Glutamatergic neuron (in vitro differentiated cells): Measurements from ENCODE around the gene WWOX. TPM values are rescaled to one million over a fixed set of nuclear protein-coding genes. Genes with fewer than 3 reads are reported as not detected.

Source experiments
- DNase-seq: peaks from one replicate; pipeline ENCODE4 v3.0.0; 2022
- H3K27ac Mint-ChIP-seq: one replicate; pipeline ENCODE4 v1.8.0; 2020; ENCODE audit warnings: mild to moderate bottlenecking, mixed read lengths, inconsistent platforms; ENCODE audit not compliant: unreplicated experiment
- H3K27me3 Mint-ChIP-seq: one replicate; pipeline ENCODE4 v1.8.0; 2020; ENCODE audit warnings: mild to moderate bottlenecking, moderate library complexity, mixed read lengths, inconsistent platforms; ENCODE audit not compliant: unreplicated experiment
- H3K36me3 Mint-ChIP-seq: one replicate; pipeline ENCODE4 v1.8.0; 2020; ENCODE audit warnings: mild to moderate bottlenecking, mixed read lengths, inconsistent platforms; ENCODE audit not compliant: unreplicated experiment
- H3K4me1 Mint-ChIP-seq: one replicate; pipeline ENCODE4 v1.8.0; 2020; ENCODE audit warnings: mild to moderate bottlenecking, low read depth, mixed read lengths, inconsistent platforms; ENCODE audit not compliant: unreplicated experiment
- H3K4me3 Mint-ChIP-seq: one replicate; pipeline ENCODE4 v1.8.0; 2020; ENCODE audit warnings: mild to moderate bottlenecking, mixed read lengths, inconsistent platforms; ENCODE audit not compliant: unreplicated experiment
- H3K9me3 Mint-ChIP-seq: one replicate; pipeline ENCODE4 v1.8.0; 2020; ENCODE audit warnings: mild to moderate bottlenecking, moderate library complexity, mixed read lengths, inconsistent platforms; ENCODE audit not compliant: unreplicated experiment
- total RNA-seq: library from RNA; stranded (reverse); fragmentation: NEBNext Ultra II Directional; extraction: Animal tissue kit (Norgen Biotek cat#: 25700); gene quantifications from one replicate; pipeline ENCODE4 v1.2.1, GENCODE V29; 2021; ENCODE audit not compliant: unreplicated experiment
- TF ChIP-seq, protein P1 (sequence below): fragments of 200-600 bp; sonication (generic); IDR thresholded peaks from one replicate; pipeline ENCODE4 v1.5.0; 2021; ENCODE audit not compliant: partially characterized antibody, unreplicated experiment

WWOX gene
- total RNA-seq, 1 donor from 2014 or later, result 10.3 TPM

DNA sequence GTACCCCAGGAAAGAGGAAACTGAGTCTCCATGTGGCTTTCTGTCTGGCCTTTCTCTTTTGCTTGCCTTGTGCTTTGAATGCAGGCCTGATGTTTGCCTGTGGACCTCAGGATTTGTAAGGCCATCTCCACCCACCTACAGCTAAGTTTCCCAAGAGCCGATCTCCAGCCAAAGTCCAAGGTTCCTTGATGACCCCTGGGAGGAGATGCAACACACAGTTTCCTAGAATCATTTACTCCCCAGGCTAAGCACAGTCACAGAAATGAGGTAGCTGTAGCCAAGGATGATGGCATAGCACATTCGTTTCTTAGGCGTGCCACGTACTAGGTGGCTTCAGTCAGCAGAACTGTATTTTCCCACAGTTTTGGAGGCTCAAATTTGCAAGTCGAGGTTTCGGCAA, 905.6 kb downstream of the WWOX start:
- Mint-ChIP-seq H3K36me3 (peaks cover 8% of the 10 kb centered on the region), H3K9me3 (peaks cover 2% of the 10 kb centered on the region), H3K4me3 (no peak overlapping the region), H3K4me1 (peaks cover 15% of the 10 kb centered on the region), H3K27me3 (no peaks in the 10 kb centered on the region), H3K27ac (no peak overlapping the region)
- DNase-seq, result no peak
- TF ChIP-seq, protein P1, sequence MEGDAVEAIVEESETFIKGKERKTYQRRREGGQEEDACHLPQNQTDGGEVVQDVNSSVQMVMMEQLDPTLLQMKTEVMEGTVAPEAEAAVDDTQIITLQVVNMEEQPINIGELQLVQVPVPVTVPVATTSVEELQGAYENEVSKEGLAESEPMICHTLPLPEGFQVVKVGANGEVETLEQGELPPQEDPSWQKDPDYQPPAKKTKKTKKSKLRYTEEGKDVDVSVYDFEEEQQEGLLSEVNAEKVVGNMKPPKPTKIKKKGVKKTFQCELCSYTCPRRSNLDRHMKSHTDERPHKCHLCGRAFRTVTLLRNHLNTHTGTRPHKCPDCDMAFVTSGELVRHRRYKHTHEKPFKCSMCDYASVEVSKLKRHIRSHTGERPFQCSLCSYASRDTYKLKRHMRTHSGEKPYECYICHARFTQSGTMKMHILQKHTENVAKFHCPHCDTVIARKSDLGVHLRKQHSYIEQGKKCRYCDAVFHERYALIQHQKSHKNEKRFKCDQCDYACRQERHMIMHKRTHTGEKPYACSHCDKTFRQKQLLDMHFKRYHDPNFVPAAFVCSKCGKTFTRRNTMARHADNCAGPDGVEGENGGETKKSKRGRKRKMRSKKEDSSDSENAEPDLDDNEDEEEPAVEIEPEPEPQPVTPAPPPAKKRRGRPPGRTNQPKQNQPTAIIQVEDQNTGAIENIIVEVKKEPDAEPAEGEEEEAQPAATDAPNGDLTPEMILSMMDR, result no peak

DNA sequence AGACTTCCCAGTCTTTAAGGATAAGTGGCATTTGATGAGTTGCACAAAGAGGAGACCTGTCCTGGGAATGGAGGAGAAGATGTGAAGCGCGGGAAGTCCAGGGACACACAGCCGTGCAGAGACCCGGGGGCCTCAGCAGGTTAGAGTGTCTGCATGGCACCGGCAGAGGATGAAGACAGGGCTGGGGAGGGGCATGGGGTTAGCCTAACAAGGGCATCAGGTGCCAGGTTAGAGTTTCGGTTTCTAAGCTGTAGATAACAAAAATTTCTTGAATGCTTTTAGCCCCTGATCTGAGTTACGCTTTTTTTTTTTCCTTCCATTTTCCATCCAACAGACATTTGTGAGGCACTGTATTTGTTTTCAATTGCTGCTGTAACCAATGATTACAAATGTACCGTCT, 906.8 kb downstream of the WWOX start:
- H3K27ac Mint-ChIP-seq, result no peak overlapping the region
- no peak for DNase-seq

DNA sequence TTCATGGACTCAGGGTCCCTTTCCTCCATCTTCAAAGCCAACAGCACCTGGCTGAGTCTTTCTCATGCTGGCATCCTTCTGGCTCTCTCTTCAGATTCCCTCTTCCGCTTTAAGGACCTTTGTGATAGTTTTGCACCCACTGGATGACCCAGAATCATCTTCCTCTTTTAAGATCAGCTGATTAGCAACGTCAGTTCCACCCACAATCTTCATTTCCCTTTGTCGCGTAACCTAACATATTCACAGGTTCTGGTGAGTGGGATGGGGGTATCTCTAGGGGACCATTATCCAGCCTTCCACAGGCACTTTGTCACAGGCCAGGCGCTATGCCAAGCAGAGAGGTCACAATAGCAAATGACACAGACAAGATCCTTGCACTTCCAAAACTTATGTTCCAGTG, 907.3 kb downstream of the WWOX start:
- Mint-ChIP-seq H3K4me1 (peaks cover 11% of the 10 kb centered on the region), H3K27ac (no peak overlapping the region), H3K27me3 (no peaks in the 10 kb centered on the region), H3K36me3 (peaks cover 8% of the 10 kb centered on the region), H3K9me3 (no peaks in the 10 kb centered on the region), H3K4me3 (no peak overlapping the region)
- DNase-seq, result no peak
- TF ChIP-seq, protein P1, result no peak

More for the DNA sequence above, 906.8 kb downstream of the WWOX start:
- Mint-ChIP-seq H3K4me3 (no peak overlapping the region), H3K9me3 (no peaks in the 10 kb centered on the region), H3K36me3 (peaks cover 8% of the 10 kb centered on the region), H3K27me3 (no peaks in the 10 kb centered on the region), H3K4me1 (peaks cover 13% of the 10 kb centered on the region)
- TF ChIP-seq, protein P1, result no peak

DNA sequence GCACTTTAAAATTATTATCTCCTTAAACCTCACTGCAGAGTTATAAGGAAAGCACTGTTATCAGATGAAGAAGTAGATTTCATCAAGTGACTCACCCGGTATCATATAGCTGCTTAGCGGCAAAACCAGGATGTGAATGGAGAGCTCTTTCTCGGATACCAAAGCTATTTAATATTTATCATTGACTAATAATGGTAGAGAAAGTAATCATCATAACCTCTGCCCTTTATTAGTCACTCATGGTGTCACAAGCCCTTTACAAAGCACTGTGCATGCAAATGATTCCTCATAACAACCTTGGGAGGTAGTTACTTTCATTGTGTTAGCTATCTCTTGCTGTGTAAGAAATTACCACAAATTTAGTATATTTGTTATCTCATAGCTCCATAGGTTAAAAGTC, 908.2 kb downstream of the WWOX start:
- peaks cover 8% of the 10 kb centered on the region for H3K36me3 Mint-ChIP-seq
- H3K9me3 Mint-ChIP-seq, result peaks cover 3% of the 10 kb centered on the region
- peaks cover 11% of the 10 kb centered on the region for H3K4me1 Mint-ChIP-seq
- H3K27me3 Mint-ChIP-seq, result no peaks in the 10 kb centered on the region
- no peak for DNase-seq
- H3K27ac Mint-ChIP-seq, result no peak overlapping the region
- TF ChIP-seq, protein P1, result no peak
- no peak overlapping the region for H3K4me3 Mint-ChIP-seq

DNA sequence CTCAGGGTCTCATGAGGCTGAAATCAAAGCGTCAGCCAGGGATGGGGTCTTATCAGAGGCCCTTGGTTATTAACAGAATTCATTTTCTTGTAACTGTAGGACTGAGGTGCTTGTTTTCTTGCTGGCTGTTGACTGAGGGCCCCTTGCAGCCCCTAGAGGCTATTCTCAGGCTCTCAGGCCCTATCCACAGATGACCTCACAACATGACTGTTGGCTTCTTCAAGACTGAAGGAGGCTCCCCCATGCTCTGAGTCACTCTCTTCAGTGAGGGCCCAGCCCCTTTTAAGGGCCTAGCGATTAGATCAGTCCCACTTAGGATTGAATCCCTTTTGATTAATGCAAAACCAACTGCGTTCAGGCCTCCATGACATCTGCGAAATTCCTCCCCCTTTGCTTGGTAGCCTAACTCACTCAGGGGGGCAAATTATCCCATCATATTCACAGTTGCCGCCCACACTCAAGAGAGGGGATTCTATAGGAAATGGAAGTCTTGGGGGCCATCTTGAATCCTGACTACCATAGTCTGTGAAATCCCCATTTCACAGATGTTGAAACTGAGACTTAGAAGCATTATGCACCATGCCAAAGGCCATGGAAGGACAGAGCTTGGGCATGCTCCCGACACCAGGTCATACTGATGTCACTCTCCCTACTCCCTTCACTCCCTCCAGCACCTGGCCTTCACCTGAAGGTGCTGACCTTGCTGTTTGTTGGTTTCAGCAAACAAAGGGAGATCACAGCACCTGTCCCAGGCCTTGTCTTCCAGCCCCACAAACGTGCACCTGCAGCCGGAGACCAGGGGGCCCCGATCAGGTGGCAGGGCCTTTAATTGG, 908.8 kb downstream of the WWOX start:
- no peak overlapping the region for H3K27ac Mint-ChIP-seq
- TF ChIP-seq, protein P1, result no peak
- H3K36me3 Mint-ChIP-seq, result peaks cover 8% of the 10 kb centered on the region
- H3K4me1 Mint-ChIP-seq, result peaks cover 12% of the 10 kb centered on the region
- no peaks in the 10 kb centered on the region for H3K27me3 Mint-ChIP-seq
- peaks cover 3% of the 10 kb centered on the region for H3K9me3 Mint-ChIP-seq
- H3K4me3 Mint-ChIP-seq, result no peak overlapping the region
- DNase-seq, result no peak
